HepG2 (cell line): ENCODE results near the gene SERTAD3.

ENCODE experiments used
- CERS6 ChIP-seq: sonication (generic); formaldehyde crosslinking; IDR thresholded peaks from 2 replicates; pipeline ENCODE4 v1.5.0; 2020; ENCODE audit warnings: missing genetic modification reagents
- CTCF ChIP-seq: sonication (generic); formaldehyde crosslinking; IDR thresholded peaks from 2 replicates; pipeline ENCODE4 v1.5.0; 2020; ENCODE audit warnings: mild to moderate bottlenecking, missing genetic modification reagents, moderate library complexity
- GTF2F1 ChIP-seq: fragments of 150-350 bp; IDR thresholded peaks from 2 replicates; pipeline ENCODE4 v1.6.1; 2014; ENCODE audit warnings: low read length
- HDAC2 ChIP-seq: sonication (generic); formaldehyde crosslinking; IDR thresholded peaks from 2 replicates; pipeline ENCODE4 v1.4.0; 2020; ENCODE audit warnings: missing genetic modification reagents
- HMGA1 ChIP-seq: sonication (generic); formaldehyde crosslinking; conservative IDR thresholded peaks from 2 replicates; pipeline ENCODE4 v1.4.0; 2020; ENCODE audit warnings: missing genetic modification reagents
- NCOA1 ChIP-seq: sonication (generic); formaldehyde crosslinking; IDR thresholded peaks from 2 replicates; pipeline ENCODE4 v1.9.0; 2021; ENCODE audit warnings: missing genetic modification reagents
- NFKB2 ChIP-seq: sonication (generic); formaldehyde crosslinking; IDR thresholded peaks from 2 replicates; pipeline ENCODE4 v1.4.0; 2020; ENCODE audit warnings: missing genetic modification reagents, borderline replicate concordance
- RFX5 ChIP-seq: IDR thresholded peaks from 2 replicates; pipeline ENCODE4 v1.6.1; 2011; ENCODE audit warnings: low read depth, low read length, improper control_type of control experiment
- TEAD2 ChIP-seq: sonication (generic); formaldehyde crosslinking; IDR thresholded peaks from 2 replicates; pipeline ENCODE4 v1.9.0; 2021; ENCODE audit warnings: missing genetic modification reagents
- ZNF138 ChIP-seq: sonication (generic); formaldehyde crosslinking; IDR thresholded peaks from 2 replicates; pipeline ENCODE4 v1.5.0; 2020; ENCODE audit warnings: mild to moderate bottlenecking, low read depth, missing genetic modification reagents
- ZNF276 ChIP-seq: sonication (generic); formaldehyde crosslinking; IDR thresholded peaks from 2 replicates; pipeline ENCODE4 v1.4.0; 2020; ENCODE audit warnings: mild to moderate bottlenecking, low read depth, missing genetic modification reagents
- ZNF792 ChIP-seq: IDR thresholded peaks from 2 replicates; pipeline ENCODE4 v1.6.1; 2016
- ZNF800 ChIP-seq: sonication (generic); formaldehyde crosslinking; IDR thresholded peaks from 2 replicates; pipeline ENCODE4 v1.4.0; 2020; ENCODE audit warnings: missing genetic modification reagents

GRCh38 chr19:40424637-40425449, 19.3 kb downstream of the SERTAD3 start:
- TF ChIP-seq HMGA1 (CRISPR knock-in tag) = no peak
- no peak for TF ChIP-seq NCOA1 (CRISPR knock-in tag)
- no peak for TF ChIP-seq TEAD2 (CRISPR knock-in tag)
- no peak for TF ChIP-seq ZNF138
- TF ChIP-seq GTF2F1 = no peak
- no peak for TF ChIP-seq CTCF
- TF ChIP-seq NFKB2 (CRISPR knock-in tag) = no peak
- no peak for TF ChIP-seq ZNF276
- no peak for TF ChIP-seq HDAC2 (CRISPR knock-in tag)
- TF ChIP-seq ZNF792 (CRISPR knock-in tag) = no peak
- no peak for TF ChIP-seq ZNF800 (CRISPR knock-in tag)
- TF ChIP-seq CERS6 = no peak
- no peak for TF ChIP-seq RFX5
